ENCODE measurements around the gene GUCY1A2.

Gene GUCY1A2

GRCh38 chr11:106765469-106766258 is 252.6 kb downstream of the GUCY1A2 start:
- DNase-seq (ENCODE audit: insufficient read length, low spot score): no peak
- no peak for FAIRE-seq

- FAIRE-seq (no peak), DNase-seq (ENCODE audit: insufficient read length, low spot score) (no peak)
Observed at GRCh38 chr11:106763501-106763900, 254.8 kb downstream of the GUCY1A2 start.

DNA sequence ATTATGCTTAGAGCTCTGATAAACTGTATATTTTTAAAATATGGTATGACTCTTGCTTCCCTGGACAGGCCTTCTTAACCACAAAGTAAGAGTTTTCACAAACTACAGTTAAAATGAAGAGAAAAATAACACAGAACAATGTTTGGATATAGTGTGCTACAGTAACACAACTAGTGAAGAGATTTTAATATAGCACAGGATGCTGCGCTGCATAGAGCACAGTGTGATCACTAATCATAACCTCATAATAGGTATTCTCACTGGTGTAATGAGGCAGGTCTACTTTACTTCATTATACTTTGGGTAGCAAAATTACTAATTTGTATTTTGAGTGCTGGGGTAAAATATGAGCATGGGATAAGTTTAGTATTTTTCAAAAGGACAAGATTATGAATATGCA is 256.5 kb downstream of the GUCY1A2 start:
- DNase-seq (ENCODE audit: insufficient read length, low spot score) (no peak), FAIRE-seq (no peak)

DNA sequence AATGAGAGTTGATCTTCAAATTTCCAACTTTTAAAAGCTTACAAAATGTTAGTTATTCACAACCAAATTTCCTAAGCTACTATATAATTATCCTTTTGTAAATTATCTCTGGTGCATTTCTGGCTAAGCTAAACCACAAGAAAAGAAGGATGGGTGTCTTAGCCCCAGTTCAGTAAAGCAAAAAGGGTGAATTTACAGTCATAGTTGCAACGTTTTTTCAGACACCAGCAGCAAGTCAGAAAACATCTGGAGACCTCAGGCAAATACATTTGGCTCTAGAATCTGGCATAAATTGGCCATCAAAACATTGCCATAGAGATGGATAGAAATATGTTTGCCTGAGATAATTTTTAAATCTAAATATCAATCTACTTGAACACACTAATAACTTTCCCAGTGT is 257.0 kb downstream of the GUCY1A2 start:
- FAIRE-seq (peak; percentile 14), DNase-seq (ENCODE audit: insufficient read length, low spot score) (no peak)

DNA sequence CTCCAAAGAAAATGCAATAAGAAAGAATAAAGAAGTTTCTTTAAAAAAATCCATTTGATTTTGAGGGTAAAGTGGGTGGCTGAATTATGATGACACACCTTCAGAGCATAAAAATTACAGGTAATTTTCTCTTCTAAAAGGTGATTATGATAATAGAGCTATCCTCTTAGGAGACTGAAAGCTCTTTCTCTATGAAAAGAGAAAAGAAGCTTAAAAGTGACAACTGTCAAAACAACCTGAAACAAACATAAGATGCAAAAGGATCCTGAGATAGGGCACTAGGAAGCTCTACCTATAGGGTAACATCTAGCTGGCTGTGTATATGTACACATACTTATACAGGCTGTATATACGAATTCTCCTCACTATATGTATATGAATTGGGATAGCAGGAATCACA is 270.2 kb downstream of the GUCY1A2 start:
- no peak for DNase-seq (ENCODE audit: insufficient read length, low spot score)
- FAIRE-seq: no peak

DNA sequence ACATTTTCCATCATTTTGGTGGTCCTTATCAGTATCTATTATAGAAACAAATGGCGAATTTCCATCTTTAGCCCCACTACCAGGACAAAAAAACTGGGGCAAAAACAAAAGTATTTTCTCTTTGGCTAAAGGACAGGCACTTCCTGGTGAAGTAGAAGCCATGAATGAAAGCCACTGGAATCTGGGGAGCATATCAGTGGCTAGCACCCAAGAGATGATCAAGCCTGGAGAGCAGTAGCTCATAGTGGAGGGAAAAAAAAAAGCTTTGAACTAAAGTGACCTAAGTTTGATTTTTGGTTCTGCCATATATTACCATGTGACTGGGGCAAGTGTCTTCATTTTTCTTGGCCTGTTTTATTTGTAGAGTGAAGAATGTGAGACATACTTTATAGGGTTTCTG is 272.3 kb downstream of the GUCY1A2 start:
- DNase-seq (ENCODE audit: insufficient read length, low spot score) (no peak), FAIRE-seq (no peak)

DNA sequence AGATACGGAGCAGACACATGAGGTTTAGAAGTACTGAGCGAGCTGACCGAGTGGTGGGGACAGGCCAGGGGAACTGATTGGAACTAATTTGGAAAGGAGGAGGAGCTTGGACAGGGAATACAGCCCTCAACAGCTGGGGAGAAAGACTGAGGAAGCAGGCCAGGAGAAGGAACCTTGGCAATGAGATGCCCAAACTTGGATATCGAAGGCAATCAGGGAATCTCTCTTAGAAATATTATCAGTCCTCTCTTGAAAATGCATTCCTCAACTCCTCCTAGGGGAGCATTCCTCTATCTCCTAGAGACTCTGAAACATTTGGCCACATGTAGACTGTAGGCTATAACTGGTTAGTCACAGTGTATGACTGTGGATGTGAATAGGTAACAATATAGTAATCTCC is 284.6 kb downstream of the GUCY1A2 start:
- DNase-seq (ENCODE audit: insufficient read length, low spot score) (no peak), FAIRE-seq (no peak)

DNA sequence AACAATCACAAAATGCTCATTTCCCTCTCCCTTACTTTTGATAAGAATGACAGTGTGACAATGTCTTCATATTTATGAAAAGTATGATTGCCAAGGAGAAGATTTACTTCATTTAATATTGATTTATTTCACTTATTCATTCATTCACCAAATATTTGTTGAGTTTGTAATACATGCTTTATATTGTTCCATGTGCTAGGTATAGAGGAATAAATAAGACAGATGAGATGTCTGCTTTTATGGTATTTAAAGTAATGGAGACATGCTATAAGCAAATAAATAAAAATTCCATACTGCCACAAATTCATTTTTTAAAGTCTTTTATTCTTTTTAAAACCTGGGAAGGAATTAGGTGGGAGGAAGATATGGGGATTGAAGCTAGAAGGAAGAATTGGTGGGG is 289.4 kb downstream of the GUCY1A2 start:
- FAIRE-seq: no peak
- no peak for DNase-seq (ENCODE audit: insufficient read length, low spot score)

- DNase-seq (ENCODE audit: insufficient read length, low spot score) (no peak), FAIRE-seq (no peak)
Observed at GRCh38 chr11:106728379-106728778, 289.9 kb downstream of the GUCY1A2 start.

DNA sequence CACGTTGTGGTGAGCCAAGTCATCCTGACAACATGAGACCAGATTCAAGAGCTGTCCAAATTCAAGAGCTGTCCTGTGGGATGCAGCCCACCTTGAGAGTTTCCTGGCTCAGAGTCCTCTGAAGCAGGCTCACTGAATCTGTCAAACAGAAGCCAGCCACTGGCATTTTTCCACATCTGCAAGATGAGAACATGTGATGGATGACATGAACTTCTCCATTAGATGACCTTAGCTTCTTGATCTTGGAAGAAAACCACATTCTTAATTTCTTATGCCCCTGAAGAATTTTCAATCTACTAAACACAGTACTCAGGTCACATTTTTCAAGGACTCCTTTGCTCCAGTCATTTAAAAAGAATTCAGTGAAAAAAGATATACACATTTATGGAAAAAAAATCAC is 291.0 kb downstream of the GUCY1A2 start:
- no peak for DNase-seq (ENCODE audit: insufficient read length, low spot score)
- FAIRE-seq: no peak

DNA sequence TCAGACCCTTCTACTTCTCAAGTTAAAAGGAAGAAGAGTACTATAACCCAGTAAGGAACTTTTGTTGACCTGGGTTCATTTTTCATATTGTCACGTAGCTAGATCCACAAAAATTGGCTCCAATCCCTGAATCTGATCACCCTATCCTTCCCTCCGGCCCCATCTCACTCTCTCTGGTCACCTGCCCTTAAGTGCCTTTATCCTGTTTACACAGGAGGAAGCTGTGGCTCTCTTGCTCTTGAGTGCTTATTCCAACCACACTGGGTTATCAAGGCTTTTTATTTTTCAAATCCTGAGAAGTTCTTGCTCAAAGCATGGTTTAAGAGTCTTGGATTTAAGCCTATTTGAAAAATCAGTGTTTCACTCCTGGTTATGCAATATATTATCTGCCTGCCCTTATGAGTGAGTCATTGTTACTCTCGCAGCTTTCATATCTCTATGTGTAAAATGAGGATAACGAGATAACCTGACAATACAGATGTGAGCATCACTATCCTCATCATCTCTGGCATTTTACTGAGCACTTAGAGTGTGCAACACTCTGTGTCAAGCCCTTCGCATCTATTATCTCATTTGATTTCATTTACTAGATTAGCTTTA is 293.9 kb downstream of the GUCY1A2 start:
- FAIRE-seq: no peak
- no peak for DNase-seq (ENCODE audit: insufficient read length, low spot score)

- DNase-seq (ENCODE audit: insufficient read length, low spot score) (no peak), FAIRE-seq (no peak)
Observed at GRCh38 chr11:106723071-106723470, 295.2 kb downstream of the GUCY1A2 start.

- DNase-seq (ENCODE audit: insufficient read length, low spot score): no peak
- FAIRE-seq: no peak
Observed at GRCh38 chr11:106717222-106717621, 301.1 kb downstream of the GUCY1A2 start.

DNA sequence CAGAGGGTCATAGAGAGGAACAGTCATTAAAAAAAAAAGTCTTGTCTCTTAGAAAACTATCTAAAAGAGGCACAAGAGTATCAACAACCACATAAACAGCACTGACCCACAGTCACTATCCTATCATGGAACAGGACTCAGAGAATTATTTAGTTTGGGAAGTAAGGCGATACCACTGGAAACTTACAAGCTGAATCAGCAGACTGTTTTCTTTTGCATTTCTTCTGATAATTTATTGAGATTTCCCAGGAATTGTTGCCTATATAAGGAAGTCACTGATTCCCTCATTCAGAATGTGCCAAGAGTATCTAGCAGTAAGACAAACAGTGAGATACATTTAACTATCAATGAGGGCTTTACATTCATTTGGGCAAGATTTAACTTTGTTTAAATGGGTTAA is 304.1 kb downstream of the GUCY1A2 start:
- DNase-seq (ENCODE audit: insufficient read length, low spot score): no peak
- no peak for FAIRE-seq

DNA sequence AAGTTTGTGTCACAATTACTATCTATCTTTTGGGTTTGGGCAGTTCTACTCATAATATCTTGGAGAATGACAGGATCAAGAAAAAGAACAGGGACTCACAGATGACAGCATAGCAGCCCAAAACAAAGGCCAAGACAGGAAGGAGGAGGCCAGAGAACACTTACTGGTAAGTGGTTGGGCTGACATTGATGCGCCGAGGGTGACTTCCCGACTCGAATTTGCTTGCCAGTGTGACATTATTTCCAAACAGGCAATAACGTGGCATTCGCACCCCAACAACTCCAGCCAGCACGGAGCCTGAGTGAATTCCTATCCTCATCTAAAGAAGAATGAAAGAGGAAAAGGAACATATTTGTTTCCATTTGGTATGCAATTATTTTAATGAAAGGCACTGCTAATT is 309.9 kb downstream of the GUCY1A2 start:
- FAIRE-seq (no peak), DNase-seq (ENCODE audit: insufficient read length, low spot score) (no peak)

- FAIRE-seq (no peak), DNase-seq (ENCODE audit: insufficient read length, low spot score) (no peak)
Observed at GRCh38 chr11:106706355-106706754, 311.9 kb downstream of the GUCY1A2 start.

- DNase-seq (ENCODE audit: insufficient read length, low spot score) (no peak), FAIRE-seq (no peak)
Observed at GRCh38 chr11:106702805-106703204, 315.5 kb downstream of the GUCY1A2 start.

- no peak for DNase-seq (ENCODE audit: insufficient read length, low spot score)
Observed at GRCh38 chr11:106697058-106697457, 321.2 kb downstream of the GUCY1A2 start.

GRCh38 chr11:106695506-106695905 is 322.8 kb downstream of the GUCY1A2 start:
- DNase-seq (ENCODE audit: insufficient read length, low spot score) (no peak), FAIRE-seq (no peak)

More at GRCh38 chr11:106697058-106697457, 321.2 kb downstream of the GUCY1A2 start:
- no peak for FAIRE-seq

- FAIRE-seq: no peak
- no peak for DNase-seq (ENCODE audit: insufficient read length, low spot score)
Observed at GRCh38 chr11:106694501-106694900, 323.8 kb downstream of the GUCY1A2 start.

DNA sequence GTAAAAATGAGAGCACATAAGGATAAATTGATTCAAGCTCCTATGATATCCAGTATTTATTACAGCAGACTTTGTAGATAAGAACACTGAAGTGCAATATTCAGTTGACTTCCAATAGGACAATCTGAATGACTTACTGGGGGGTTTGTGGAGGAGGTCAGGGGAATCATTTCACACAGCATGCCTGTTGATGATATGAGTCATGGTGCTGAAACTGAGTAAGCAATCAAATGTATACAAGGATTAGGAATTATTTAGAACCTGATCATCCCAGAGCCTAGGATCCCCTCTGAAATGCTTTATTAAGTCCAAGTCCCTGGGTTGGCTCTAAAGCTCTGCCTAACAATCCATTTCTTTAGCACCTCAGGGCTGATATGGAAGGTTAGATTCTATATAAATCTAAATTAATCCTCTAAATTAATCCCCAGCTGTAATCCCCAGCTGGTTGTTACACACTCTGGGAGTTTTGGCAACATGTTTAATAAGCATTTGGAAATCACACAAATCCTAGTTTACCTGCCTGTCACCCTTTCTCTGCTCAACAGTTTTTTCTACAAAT is 326.4 kb downstream of the GUCY1A2 start:
- no peak for DNase-seq (ENCODE audit: insufficient read length, low spot score)
- no peak for FAIRE-seq

- DNase-seq (ENCODE audit: insufficient read length, low spot score): no peak
- no peak for FAIRE-seq
Observed at GRCh38 chr11:106690923-106691322, 327.4 kb downstream of the GUCY1A2 start.
